RKO (cell line): ENCODE measurements around the gene PIGL.
"Not testable (repeated sequence)": the region's sequence is repeated elsewhere in the genome, so short reads cannot be mapped to it uniquely, and the experiment has no call there.

Experiments
- DNase-seq: peaks from one replicate; pipeline ENCODE4 v3.0.0-alpha.2; 2016; ENCODE audit warnings: low spot score

PIGL gene

GRCh38 chr17:16312061-16312460 is 95.1 kb downstream of the PIGL start:
- not testable (repeated sequence) for DNase-seq

- DNase-seq = no peak
These were observed 96.4 kb downstream of the PIGL start for GRCh38 chr17:16313139-16314090.

GRCh38 chr17:16314189-16314588 is 97.2 kb downstream of the PIGL start:
- DNase-seq = no peak

- DNase-seq = no peak
These were observed 97.8 kb downstream of the PIGL start for GRCh38 chr17:16314859-16315258.

- DNase-seq = no peak
These were observed 103.0 kb downstream of the PIGL start for GRCh38 chr17:16319969-16320368.

GRCh38 chr17:16322636-16323035 is 105.6 kb downstream of the PIGL start:
- no peak for DNase-seq

- no peak for DNase-seq
These were observed 109.0 kb downstream of the PIGL start for GRCh38 chr17:16325964-16326363.

GRCh38 chr17:16327018-16327417 is 110.0 kb downstream of the PIGL start:
- DNase-seq = no peak

- no peak for DNase-seq
These were observed 112.0 kb downstream of the PIGL start for GRCh38 chr17:16328997-16329396.

- DNase-seq = no peak
These were observed 112.7 kb downstream of the PIGL start for GRCh38 chr17:16329519-16330271.

- no peak for DNase-seq
These were observed 121.4 kb downstream of the PIGL start for GRCh38 chr17:16338391-16338790.

- DNase-seq = no peak
These were observed 122.4 kb downstream of the PIGL start for GRCh38 chr17:16339402-16339801.

- DNase-seq = no peak
These were observed 122.9 kb downstream of the PIGL start for GRCh38 chr17:16339959-16340358.

- no peak for DNase-seq
These were observed 126.0 kb downstream of the PIGL start for GRCh38 chr17:16342979-16343378.

- no peak for DNase-seq
These were observed 126.6 kb downstream of the PIGL start for GRCh38 chr17:16343569-16343968.

GRCh38 chr17:16345565-16345964 is 128.6 kb downstream of the PIGL start:
- DNase-seq = no peak

GRCh38 chr17:16346721-16347271 is 129.8 kb downstream of the PIGL start:
- DNase-seq = no peak

- DNase-seq = no peak
These were observed 131.6 kb downstream of the PIGL start for GRCh38 chr17:16348586-16348985.

GRCh38 chr17:16349431-16349830 is 132.4 kb downstream of the PIGL start:
- DNase-seq = no peak

GRCh38 chr17:16351831-16352230 is 134.8 kb downstream of the PIGL start:
- DNase-seq = peak; percentile 60

- peak; percentile 70 for DNase-seq
These were observed 135.3 kb downstream of the PIGL start for GRCh38 chr17:16352303-16352666.

GRCh38 chr17:16352667-16353316 is 135.8 kb downstream of the PIGL start:
- DNase-seq = peak; percentile 47
